Amniotic epithelial cell (primary cell): ENCODE measurements around the gene SLC66A2.
"Not testable (repeated sequence)": the region's sequence is repeated elsewhere in the genome, so short reads cannot be mapped to it uniquely, and the experiment has no call there.

Experiments
- DNase-seq: peaks from one replicate; pipeline ENCODE4 v3.0.0-alpha.2; 2010; ENCODE audit warnings: low read depth

SLC66A2 gene

DNA sequence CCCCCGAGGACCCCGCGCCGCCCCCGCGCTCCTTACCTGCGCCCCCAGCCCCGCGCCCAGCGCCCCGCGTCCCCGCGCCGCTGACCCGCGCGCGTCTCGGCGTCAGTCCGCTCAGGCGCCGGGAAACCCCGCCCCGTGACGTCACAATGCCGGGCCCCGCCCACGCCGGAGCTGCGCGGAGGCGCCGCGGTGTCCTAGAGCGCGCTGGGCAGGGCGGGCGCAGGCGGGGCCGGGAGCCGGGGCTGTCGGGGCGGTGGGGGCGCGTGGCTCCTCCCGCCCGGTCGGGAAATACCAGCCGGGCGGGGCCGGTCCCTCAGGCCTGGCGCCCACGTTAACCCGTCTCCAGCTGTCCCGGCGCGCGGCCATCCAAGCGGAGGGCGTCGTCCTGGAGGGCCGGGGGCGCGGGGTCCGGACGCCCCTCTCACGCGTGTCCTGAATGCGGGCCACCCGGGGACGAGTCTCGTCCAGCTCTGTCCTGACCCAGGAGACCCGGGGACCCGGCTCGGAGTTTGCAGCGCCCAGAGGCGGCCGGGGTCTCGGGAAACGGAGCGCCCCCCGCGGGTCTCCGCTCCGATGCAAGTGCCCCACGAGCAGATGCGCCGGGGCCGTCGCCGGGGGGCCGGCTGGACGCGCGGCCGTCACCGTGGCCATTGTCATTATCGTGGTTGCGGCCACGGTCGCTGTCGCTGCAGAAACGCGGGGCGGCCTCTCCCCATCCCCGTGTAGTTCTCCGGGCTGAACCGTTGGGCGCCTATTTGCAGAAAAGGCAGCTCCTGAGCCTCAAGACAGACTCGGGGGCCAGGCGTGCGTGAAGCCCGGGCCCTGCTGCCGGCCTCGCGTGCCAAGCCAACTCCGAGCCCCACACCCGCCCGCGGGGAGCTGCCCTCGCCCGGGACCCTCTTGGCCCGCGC is at the start of gene SLC66A2:
Gene SLC66A2 (minus strand): TSS at position 109 of the 911 bp plus-strand sequence. CDS start 727 bp downstream, outside the sequence.
- peak; percentile 68 for DNase-seq

DNA sequence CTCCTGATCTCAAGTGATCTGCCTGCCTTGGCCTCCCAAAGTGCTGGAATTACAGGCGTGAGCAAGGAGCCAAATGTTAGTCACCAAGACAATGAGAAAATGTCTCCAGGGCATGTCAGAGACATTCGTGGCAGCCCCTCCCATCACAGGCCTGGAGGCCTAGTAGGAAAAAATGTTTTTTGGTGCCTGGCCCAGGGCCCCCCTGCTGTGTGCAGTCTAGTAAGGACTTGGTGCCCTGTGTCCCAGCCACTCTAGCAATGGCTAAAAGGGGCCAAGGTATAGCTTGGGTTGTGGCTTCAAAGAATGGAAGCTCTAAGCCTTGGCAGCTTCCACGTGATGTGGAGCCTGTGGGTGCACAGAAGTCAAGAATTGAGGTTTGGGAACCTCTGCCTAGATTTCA is 49.4 kb upstream of the SLC66A2 start:
- DNase-seq = no peak

DNA sequence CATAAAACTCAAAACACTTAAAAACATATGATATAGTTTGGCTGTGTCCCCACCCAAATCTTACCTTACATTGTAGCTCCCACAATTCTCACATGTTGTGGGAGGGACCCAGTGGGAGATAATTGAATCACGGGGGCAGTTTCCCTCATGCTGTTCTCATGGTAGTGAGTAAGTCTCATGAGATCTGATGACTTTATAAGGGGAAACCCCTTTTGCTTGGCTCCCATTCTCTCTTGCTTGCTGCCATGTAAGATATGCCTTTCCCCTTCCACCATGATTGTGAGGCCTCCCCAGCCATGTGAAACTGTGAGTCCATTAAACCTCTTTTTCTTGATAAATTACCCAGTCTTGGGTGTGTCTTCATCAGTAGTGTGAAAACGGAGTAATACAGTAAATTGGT is 48.2 kb upstream of the SLC66A2 start:
- DNase-seq = not testable (repeated sequence)

DNA sequence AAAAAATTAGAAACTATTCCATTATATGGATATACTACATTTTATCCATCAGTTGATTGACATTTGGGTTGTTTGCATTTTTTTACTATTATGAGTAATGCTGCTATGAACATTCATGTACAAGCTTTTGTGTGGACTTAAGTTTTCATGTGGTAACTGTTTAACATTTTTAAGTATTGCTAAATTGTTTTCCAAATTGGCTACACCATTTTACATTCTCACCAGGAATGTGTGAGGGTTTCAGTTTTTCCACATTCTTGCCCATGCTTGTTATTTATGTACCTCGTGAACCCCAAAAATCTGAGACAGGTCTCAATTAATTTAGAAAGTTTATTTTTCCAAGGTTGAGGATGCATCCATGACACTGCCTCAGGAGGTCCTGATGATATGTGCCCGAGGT is 40.0 kb upstream of the SLC66A2 start:
- DNase-seq = no peak

DNA sequence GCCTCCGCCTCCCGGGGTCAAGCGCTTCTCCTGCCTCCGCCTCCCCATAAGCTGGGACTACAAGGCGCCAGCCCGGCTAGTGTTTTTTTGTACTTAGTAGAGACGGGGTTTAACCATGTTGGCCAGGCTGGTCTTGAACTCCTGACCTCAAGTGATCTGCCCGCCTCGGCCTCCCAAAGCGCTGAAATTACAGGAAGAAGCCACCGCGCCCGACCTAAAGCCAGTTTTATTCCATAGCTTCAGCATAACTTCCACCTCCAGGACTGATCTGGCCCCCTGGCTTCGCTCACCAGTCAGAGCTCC is 37.7 kb upstream of the SLC66A2 start:
- no peak for DNase-seq

DNA sequence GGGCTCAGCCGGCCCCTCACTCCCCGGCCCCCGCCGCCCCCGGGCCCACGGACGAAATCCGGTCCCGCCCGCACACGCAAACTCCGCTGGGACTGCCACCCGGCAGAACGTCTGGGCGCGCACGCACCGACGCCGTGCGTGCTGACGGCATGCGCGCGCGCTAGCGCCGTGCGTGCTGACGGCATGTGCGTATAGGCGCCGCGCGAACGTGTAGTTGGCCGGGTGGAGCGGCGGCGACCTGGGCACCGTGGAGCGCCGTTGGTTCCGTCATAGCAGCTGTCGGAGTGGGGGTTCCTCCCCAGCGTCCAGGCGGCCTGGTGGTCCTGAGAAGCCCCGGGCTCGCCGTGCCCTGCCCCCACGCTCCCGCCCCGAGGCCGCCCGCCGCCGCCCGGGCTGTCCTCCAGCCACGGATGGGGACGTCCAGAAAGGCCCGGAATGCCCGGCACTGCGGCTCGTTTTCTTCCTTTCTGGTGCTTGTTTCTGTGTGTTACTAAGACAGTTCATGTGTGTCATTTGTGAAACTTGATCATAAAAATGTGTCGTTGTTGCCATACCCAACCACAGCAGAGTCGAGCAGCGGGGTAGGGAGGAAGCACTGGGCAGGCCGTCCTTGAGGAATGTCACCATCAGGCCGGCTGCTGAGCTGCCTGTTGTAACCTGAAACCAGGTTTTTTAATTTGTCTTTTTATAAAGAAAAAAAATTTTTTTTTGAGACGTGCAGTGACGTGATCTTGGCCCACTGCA is 37.2 kb upstream of the SLC66A2 start, which contains the start of gene TXNL4A:
Gene TXNL4A (minus strand): TSS at position 113 of the 744 bp plus-strand sequence. CDS start 171 bp downstream, outside the sequence.
- DNase-seq = peak; percentile 83

DNA sequence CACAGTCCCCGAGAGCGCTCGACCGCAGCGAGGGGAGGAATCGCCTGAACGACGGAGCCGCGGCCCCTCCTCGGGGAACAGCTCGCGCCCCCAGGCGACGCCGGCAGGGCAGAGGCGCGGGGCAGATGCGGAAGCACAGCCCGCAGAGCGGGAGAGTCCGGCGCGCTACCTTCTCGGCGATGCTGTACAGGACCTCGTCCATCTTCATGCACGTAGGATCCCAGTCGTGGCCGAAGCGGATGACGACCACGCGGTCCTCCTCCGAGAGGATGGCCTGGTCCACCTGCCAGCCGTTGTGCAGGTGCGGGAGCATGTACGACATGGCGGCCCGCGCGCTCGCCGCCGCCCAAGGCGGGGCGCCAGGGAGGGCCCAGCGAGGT is 36.6 kb upstream of the SLC66A2 start:
- DNase-seq = no peak

DNA sequence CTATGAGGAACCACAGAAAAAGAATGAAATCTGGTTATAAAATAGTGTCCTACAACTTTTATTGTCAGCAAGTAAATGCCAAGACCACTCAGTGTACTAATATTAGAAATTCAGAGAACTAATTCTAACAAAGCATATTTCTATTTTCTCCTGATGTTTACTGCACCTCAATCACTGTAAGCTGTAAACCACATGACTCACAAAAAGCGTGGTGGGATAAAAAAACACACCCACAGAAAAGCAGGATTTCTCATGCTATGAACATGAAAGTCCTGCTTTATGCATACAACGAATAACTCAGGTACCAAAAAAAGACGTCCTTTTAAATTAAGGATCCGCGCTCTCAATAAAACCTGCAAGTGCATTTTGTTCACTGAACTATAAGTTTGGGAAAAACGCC is 36.1 kb upstream of the SLC66A2 start:
- peak; percentile 42 for DNase-seq

DNA sequence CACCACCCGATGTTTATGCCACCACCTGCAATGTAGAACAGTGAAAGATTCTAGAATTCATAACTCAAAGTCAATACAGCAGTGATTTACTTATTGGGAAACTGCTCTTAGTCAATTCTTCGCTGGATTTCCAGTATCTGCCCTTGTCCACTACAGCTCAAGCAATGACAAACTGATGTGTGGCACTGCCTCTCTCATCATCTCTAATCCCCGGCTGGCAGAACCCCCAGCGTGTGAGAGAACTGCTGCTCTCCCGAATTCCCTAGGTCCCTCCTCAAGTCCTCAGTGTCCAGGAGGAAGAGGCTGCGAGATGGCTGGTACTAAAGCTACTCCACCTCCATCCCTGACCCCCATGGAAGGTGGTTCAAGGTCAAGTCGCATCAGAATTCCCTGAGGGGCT is 35.3 kb upstream of the SLC66A2 start:
- DNase-seq = no peak

DNA sequence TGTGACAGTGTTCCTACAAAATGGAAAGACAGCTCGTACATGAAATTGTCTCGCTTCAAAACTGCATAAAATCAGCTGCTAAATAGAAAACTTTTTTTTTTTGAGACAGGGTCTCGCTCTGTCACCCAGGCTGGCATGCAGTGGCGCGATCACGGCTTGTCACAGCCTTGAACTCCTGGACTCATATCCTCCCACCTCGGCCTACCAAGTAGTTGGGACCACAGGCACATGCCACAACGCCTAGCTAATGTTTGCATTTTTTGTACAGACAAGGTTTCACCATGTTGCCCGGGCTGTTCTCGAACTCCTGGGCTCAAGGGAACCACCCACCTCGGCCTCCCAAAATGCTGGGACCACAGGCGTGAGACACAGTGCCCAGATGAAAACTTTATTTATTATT is 33.7 kb upstream of the SLC66A2 start:
- no peak for DNase-seq

DNA sequence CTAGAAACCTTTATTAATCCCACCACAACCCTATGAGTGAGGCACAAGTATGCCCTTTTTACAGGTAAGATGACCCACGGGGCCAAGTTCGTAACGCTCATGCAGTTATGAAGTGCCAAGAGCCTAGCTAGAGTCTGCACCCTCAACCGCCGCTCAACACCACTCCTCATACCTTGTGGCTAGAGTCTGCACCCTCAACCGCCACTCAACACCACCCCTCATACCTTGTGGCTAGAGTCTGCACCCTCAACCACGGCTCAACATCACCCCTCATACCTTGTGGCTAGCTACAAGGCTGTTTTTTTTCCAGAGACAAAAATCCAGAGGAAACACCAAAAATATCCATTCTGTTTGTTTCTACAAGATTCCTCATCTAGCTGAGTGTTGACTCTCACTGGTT is 32.3 kb upstream of the SLC66A2 start:
- DNase-seq = no peak

DNA sequence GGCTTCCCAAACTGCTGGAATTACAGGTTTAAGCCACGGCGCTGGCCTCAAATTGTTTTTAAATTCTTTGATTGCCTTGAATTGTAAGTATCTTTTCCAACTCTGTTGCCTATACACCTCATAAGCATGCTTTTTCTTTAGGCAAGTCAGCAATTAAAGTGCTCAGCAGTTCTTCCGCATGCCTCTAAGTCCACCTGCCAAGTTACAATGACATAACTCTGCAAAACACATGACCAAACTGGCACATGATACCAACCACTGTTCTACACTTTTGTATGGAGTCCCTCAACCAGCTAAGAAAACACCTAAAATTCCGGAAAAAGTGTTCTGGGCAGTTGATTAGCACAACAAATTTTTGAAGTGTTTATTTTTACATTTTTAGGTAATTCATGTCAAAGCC is 31.8 kb upstream of the SLC66A2 start:
- DNase-seq = no peak

DNA sequence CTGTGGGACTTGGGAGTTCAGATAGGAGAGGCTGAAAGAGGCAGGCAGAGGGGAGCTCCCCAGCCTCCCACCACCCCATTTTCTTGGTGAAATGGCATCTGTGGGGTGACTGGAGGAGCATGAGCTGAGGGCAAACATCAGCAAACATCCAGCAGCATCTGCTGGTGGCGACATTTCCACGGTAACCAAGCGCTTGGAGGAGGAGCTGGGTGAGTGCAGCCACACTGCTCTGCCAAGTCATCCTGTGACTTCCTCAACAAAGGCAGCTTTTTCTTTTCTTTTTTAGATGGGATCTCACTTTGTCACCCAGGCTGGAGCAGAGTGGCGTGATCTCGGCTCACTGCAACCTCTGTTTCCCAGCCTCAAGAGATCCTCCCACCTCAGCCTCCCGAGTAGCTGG is 31.3 kb upstream of the SLC66A2 start:
- DNase-seq = peak; percentile 38

DNA sequence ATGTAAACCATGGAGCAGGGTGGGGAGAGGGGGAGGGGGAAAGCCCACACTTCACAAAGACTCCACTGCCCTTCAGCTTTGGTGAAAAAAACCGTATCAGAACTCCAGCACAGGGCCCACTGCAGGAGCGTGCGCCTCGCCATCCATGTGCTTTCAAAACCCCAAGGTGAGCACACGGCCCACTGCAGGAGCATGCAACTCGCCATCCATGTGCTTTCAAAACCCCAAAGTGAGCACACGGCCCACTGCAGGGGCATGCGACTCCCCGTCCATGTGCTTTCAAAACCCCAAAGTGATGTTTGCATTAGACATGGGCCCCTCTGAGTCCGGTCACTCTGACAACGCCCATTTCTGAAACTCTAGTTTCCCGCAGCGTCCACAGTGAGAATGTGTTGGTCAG is 29.1 kb upstream of the SLC66A2 start:
- DNase-seq = no peak

DNA sequence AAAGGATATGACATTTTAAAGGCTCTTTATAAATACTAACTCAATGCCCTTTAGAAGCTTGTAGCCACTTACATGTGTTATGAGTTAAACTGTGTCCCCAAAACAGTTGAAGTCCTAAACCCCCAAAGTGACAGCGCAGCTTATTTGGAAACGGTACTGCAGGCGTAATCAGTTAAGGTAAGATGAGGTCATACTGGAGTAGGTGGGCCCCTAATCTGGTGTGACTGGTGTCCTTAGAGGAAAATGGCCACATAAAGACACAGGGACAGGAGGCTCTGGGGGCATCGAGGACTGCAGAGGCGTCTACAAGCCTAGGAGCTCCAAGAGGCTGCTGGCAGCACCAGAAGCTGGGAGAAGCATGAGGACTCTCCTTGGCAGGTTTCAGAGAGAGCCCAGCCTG is 28.4 kb upstream of the SLC66A2 start:
- DNase-seq = no peak

DNA sequence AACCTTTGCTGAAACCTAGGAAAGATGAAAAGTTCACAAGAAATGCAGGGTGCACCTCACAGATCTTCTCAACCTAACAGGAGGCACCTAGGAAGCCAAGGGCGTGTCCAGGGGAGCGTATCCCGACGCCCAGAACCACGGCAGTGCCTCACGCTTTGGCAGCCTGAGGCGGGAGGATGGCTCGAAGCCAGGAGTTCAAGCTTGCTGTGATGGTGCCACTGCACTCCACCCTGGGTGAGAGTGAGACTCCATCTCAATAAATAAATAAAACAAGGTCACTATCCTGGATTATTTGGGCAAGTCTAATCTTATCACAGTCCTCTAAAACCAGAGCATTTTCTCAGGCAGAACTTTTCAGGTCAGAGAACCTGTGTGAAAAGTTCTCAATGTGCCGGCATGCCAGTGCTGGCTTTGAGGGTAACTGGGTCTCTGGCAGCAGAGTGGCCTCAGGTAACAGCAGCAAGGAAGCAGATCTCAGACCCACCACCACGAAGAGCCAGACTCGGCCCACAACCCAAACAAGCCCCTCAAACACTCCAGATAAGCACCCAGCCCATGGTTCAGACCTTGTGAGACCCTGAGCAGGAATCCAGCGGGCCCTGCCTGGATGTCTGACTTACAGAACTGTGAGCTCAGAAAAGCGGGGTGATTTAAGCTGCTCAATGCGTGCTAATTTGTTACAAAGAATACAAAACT is 24.7 kb upstream of the SLC66A2 start:
- no peak for DNase-seq

DNA sequence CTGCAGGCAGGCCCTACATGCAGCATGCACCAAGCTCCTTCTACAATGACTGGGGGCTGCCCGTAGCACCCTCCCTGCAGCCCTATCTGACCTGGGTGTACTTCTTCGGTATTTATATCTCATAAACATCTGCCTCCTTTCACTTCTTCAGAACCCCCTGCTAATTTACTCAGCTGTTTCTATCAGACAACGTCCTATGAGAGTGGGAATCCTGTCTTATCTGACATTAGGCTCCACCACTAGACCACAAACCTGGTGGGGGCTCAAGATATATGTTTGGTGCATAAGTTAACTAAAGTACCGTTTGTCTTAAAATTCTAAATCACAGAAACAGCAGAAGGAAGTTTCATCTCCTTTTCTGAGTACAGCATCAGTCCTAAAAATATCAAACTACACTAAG is 23.6 kb upstream of the SLC66A2 start:
- DNase-seq = no peak

DNA sequence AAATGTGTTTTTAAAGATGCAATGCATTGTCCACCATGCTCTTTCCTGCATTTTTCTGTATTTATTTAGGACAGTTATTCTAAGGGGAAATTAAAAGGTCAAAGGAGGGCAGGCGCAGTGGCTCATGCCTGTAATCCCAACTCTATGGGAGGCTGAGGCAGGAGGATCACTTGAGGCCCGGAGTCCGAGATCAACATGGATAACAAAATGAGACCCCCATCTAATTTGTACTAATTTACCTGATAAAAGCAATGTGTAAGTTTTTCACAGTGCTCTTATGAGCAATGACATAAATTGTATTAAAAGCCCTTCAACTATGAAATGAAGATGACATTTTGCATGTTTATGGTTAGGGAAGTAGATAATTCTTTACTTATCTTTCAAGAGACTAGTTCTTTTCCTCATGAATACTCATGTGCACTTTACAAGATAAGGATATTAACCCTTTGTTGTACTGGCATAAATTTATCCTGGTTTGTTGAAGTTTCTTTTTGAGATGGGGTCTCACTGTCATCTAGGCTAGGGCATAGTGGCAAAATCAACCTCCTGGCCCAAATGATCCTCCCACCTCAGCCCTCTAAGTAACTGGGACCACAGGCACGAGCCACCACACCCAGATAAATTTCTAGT is 22.7 kb upstream of the SLC66A2 start:
- DNase-seq = no peak

DNA sequence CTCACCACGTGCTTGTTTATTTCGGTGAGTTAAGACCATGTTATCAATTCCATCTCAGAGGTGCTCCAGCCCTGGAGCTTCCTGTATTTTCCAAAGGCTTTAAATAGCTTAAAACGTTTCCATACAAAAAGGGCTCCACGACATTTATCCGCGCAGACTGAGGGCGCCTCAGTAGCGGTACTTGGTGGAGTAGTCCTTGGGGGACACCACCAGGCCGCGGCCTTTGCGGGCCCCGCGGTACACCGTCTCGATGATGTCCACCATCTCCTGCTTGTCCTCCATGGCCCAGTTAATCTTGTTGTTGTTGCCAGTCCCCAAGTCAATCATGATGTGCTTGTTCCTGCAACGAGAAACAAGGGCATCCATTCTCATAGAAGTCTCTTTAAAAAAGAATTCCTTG is 22.1 kb upstream of the SLC66A2 start:
- no peak for DNase-seq

DNA sequence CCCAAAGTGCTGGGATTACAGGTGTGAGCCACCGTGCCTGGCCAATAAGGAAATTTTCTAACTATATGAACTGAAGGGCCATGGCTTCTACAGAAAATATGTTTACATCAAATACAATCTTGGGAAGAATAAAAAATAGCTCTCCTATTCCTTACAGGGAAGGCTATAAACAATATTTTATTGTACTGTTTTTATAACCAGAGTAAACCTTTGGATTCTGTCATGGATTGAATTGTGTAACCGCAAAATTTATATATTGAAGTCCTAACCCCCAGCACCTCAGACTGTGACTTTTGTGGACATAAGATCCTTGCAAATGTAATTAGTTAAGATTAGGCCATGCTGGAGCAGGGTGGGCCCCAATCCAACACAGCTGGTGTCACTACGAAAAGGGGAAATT is 21.3 kb upstream of the SLC66A2 start:
- DNase-seq = no peak

DNA sequence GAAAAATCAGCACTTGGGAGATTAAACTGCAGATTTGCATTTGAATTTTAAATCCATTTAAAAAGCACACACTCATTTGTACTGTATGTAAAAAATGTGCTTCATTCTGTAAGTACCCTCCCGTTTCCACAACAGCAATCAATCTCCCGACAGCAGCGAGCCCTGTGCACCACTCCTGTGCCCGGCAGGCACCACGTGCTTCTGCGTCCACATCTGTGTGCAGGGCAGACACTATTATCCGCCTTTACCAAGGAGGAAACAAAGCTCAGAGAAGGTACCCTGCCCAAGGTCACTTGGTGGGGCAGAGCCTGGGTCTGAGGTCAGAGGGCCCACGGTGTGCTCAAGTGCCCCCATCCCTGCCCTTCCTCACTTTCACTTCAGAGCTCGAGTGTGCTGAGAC is 20.5 kb upstream of the SLC66A2 start:
- peak; percentile 65 for DNase-seq

DNA sequence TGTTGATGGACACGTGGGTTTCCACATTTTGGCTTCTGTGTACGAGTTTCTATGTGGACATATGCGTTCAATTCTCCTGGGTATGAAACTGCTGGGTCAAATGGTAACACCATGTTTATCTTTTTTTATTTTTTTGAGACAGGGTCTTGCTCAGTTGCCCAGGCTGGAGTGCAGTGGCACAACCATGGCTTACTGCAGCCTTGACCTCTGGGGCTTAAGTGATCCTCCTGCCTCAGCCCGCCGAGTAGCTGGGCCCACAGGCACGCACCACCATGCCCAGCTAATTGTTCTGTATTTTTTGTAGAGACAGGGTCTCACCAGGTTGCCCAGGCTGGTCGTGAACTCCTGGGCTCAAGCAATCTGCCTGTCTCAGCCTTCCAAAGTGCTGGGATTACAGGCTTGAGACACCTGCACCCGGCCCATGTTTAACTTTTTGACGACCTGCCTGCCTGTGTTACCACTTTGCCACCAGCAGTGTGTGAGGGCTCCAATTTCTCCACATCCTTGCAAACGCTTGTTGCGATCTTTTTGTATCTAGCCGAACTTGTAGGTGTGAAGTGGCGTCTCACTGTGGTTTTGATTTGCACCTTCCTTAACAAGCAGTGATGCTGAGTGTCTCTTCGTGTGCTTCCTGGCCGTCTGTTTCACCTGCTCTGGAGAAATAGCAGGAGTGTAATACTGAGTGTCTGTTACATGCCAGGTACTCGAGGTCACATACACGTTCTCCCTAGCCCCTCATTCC is 19.9 kb upstream of the SLC66A2 start:
- DNase-seq = no peak
